Superior temporal gyrus (tissue), 1 donor: Measurements from ENCODE around the gene ARIH1.
"Not testable (repeated sequence)": the region's sequence is repeated elsewhere in the genome, so short reads cannot be mapped to it uniquely, and the experiment has no call there.

ENCODE experiments used
- DNase-seq: peaks from one replicate; pipeline ENCODE4 v3.0.0-alpha.2; 2016; ENCODE audit errors: extremely low spot score

Gene ARIH1, protein sequence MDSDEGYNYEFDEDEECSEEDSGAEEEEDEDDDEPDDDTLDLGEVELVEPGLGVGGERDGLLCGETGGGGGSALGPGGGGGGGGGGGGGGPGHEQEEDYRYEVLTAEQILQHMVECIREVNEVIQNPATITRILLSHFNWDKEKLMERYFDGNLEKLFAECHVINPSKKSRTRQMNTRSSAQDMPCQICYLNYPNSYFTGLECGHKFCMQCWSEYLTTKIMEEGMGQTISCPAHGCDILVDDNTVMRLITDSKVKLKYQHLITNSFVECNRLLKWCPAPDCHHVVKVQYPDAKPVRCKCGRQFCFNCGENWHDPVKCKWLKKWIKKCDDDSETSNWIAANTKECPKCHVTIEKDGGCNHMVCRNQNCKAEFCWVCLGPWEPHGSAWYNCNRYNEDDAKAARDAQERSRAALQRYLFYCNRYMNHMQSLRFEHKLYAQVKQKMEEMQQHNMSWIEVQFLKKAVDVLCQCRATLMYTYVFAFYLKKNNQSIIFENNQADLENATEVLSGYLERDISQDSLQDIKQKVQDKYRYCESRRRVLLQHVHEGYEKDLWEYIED

DNA sequence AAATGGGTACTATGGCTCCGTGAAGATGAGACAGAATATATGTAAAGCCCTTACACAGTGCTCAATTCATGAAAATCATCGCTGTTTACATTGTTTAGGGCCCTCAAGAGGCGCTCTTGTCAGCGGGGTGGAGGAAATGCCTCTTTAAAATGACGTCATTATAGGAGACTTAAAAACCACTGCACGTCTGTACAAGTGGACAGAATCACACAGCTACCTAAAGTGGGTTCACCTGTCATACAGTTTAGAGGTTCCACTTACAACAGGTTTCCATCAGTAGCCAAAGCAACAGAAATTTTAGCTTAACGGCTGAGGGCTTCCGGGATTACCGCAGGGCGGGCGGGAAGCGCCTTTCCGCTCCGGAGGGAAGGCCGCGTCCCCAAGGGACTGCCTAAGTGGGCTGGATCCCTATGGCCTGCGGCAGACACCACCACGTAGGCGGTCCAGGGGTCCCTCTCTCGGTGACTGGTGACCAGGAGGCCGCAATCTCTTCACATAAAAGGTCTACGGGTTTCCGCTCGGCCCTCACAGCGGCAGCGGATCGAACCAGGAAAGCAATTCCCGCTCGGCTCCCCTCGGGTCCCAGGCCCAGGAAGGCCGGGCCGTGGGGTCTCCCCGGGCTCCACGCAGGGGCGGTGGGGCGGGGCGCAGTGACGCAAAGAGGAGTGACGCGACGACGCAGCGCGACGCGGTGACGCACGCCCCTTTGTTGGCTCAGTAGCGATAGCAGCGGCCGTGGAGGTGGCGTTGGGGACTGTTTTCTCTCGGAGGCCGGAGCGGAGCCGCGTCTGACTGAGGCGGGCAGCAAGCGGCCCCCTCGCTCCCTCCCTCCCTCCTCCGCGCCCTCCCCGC, at the start of gene ARIH1:
Gene ARIH1, plus strand, starts transcription at position 717 of the 852 bp plus-strand sequence. CDS start 310 bp downstream, outside the sequence.
- DNase-seq, result peak; percentile 97

DNA sequence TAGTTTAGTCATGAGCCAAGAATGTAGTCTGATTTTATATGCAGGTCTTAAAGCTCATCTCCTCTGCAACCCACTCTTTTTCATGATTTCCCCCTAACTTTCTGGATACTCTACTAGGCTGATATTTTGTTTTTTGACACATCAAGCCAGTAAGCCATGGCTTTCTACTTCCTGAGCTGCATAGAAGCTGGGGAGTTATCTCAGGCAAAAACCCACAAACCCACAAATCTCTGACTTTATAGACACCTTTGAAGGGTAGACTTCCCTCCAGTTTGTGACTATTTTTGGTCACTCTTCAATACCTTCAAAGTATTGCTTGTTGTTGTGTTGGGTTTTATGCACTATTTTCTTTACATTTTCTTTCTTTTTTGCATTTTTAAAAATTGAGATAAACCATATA, 47.4 kb upstream of the ARIH1 start:
- DNase-seq, result no peak

DNA sequence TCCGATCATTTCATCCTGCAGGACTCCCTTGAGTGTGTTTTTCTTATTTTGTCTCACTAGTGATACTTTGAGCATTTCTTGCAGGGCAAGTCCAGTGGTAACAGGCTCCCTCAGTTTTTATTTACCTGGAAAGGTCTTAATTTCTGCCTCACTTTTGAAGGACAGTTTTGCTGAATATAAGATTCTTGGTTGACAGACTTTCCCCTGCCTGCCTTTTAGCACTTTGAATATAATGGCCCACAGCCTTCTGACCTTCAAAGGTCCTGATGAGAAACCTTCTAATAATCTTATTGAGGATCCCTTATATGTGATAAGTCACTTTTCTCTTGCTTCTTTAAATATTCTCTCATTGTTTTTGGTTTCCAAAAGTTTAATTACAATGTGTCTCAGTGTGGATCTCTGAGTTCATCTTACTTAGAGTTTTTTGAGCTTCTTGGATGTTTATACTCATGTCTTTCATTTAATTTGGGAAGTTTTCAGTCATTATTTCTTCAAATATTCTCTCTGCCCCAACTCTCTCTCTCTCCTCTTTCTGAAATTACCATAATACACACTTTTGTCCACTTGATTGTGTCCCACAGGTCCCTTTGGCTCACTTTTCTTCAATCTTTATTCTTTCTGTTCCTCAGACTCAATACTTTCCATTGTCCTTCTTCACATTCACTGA, 36.3 kb upstream of the ARIH1 start:
- no peak for DNase-seq

DNA sequence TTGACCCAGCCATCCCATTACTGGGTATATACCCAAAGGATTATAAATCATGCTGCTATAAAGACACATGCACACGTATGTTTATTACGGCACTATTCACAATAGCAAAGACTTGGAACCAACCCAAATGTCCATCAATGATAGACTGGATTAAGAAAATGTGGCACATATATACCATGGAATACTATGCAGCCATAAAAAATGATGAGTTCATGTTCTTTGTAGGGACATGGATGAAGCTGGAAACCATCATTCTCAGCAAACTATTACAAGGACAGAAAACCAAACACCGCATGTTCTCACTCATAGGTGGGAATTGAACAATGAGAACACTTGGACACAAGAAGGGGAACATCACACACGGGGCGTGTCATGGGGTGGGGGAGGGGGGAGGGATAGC, 31.3 kb upstream of the ARIH1 start:
- DNase-seq, result not testable (repeated sequence)

DNA sequence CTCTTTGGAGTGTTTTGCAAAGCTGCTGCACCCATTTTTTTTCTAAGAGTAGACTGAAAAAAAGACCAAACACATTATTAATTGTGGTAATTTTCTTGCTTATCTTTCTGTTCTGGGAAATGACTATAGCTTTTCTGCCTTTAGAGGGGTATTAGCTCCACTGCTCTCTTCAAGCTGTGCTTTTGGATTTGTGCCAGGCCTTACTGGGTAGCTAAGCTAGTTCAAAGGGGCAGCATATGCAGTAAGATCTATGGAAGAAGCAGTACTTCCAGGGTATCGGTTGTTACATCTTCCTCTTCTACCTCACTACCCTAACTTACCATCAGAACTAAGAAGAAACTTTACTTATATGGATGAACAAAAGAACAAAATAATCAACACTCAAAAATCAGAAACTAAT, 28.7 kb upstream of the ARIH1 start:
- DNase-seq, result no peak

DNA sequence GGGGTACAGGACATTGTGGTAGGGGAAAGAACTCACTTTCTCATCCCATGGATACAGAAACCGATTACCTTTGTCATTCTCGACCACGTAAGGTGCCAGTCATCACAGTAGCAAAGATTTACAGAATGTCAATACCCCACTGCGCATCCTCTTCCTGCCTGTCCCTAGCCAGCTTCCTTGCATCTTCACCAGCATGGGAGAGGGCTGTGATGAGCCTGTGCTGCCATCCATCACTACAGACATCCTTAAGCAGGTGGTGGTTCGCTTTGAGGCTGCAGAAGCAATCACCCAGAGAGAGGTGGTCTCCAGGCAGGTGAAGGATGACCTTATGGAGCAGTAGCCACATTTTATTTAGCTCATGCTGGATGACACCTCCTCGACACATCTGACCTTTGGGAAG, 23.3 kb upstream of the ARIH1 start:
- no peak for DNase-seq

DNA sequence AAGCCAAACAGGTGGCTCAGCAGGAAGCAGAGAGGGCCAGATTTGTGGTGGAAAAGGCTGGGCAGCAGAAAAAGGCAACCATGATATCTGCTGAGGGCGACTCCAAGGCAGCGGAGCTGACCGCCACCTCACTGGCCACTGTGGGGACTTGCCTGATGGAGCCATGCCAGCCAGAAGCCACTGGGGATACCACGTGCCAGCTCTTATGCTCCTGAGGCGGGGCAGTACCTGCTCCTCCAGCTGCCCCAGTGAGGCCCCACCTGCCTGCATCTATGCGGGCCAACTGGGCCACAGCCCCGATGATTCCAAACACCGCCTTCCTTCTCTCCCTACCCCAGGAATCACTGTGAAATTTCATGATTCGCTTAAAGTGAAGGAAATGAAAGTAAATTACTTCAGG, 22.9 kb upstream of the ARIH1 start:
- DNase-seq, result no peak

DNA sequence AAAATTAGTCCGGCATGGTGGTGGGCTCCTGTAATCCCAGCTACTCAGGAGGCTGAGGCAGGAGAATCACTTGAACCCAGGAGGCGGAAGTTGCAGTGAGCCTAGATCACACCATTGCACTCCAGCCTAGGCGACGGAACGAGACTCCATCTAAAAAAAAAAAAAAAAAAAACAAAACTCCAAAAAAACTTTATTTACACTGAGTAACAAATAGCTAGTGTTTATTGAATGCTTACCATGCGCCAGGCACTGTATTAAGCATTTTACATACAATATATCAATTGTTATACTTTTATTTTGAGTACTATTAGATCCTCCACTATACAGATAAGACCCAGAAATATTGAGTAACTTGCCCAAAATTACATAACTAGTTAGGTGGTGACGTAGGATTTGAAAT, 17.4 kb upstream of the ARIH1 start:
- DNase-seq, result no peak

DNA sequence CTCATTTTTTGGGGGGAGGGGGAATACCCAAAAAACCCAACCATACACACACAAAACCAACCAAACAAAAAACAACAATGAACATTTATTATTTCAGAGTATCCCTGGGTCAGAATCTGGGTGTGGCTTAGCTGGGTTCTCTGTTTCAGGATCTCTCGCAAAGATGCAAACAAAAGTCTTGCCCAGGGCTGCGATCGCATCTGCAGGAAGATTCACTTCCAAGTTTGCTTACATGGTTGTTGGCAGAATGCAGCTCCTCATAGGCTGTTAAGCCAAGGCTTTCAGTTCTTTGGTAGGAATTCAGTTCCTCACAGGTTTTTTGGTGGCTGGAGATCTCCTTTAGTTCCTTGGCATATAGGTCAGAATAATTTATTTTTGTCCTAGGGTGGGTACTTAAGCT, 13.7 kb upstream of the ARIH1 start:
- no peak for DNase-seq

DNA sequence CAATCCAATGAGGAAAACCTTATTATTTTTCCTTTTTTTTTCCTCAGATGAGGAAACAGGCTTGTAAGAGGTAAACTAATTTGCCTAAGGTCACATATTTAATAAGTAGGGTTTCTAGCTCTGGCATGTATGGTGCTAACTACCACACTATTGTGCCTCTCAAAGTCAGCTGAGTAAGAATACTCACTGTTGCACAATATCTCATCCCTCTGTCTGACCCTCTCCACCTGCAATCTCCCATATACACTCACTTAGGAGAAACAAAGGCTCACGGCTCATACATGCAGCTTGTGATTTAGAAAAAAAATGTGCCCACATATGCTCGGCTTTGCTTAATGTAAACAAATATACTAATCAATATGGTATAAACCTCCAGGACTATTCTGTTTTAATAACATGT, 10.4 kb upstream of the ARIH1 start:
- no peak for DNase-seq

DNA sequence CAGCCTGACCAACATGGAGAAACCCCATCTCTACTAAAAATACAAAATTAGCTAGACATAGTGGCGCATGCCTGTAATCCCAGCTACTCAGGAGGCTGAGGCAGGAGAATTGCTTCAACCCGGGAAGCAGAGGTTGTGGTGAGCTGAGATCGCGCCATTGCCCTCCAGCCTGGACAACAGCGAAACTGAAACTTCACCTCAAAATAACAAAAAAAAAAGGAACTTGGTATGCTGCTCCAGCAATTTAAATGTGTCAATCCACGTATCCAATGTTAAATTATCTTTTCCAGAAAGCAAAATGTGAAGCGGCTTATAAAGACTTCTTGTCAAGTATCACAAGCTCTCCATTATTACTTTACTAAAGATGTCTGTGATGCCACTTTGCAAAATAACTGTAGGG, 9.9 kb upstream of the ARIH1 start:
- no peak for DNase-seq

DNA sequence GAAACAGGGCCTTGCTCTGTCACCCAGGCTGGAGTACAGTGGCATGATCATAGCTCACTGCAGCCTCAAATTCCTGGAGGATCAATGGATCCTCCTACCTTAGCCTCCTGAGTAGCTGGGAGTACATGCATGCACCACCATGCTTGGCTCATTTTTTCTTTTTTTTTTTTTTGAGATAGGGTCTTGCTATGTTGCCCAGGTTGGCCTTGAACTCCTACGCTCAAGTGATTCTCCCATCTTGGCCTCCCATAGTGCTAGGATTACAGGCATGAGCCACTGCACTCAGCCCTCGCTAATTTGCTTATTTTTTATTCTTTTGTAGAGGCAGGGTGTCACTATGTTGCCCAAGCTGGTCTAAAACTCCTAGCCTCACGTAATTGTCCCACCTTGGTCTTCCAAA, 6.0 kb upstream of the ARIH1 start:
- DNase-seq, result no peak

DNA sequence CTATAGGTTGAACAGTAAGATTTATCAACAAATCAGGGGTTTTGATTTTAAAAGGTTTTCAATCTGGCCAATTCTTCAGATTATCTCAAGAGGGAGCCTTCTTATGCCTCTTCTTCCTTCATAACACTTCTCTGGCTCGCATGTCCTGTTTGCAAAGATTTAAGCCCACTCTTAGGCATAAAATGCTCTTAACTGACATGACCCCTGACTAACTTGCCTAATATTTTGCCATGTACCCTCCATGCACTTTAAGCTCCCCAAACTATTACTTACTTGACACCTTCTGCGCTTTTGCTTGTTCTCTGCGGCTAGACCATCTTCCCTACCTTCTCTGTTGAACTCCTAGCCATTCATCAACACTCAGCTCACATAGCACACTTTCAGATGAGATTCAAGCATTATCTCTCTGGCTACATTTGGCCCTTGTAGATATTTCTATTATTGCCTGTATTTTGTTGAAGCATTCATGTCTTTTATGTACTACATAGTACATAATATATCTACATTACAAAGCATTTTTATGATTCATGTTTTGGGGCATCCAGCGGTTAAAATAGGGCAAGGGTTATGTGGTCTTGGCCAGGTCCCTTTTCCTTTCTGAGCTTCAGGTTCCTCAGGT, 1.0 kb upstream of the ARIH1 start:
- DNase-seq, result no peak

DNA sequence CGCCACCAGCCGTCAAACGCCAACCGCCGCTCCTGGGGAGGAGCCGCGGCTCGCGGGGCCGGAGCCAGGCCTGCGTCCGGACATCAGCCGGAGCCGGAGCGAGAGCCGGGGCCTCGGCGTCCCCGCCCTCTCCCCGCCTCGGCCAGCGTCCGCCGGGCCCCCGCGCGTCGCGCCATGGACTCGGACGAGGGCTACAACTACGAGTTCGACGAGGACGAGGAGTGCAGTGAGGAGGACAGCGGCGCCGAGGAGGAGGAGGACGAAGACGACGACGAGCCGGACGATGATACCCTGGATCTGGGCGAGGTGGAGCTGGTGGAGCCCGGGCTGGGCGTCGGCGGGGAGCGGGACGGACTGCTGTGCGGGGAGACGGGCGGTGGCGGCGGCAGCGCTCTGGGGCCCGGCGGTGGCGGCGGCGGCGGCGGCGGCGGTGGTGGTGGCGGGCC, 359 bp downstream of the ARIH1 start:
- DNase-seq, result no peak

DNA sequence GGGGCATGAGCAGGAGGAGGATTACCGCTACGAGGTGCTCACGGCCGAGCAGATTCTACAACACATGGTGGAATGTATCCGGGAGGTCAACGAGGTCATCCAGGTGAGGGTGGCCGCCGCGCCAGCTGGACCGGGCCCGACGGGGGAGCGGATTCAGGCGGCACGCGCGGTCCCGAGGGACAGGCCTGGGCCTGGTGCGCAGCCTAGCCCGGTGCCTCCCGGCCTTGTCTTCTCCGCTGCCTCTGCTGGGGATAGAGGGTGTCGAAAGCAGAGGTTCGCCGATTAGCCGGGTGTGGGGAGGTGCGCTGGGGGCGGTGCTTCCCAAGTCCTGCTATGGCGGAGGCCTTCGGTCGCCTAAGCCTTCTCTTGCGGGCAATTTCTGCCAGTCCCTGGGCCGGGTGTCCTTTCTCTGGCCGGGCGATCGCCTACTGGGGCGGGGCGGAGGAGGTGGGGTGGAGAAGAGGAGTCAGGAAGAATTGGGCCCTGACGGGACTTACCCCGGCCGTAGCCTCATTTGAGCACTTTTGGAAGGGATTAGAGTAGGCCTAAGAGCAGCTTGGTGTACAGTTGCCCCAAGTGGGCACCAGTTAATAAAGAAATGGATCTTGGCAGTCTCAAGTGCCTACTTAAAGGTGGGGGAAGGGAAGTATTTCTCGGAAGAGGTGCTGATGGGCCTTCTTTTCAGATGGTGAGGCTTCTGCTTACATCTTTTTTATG, 940 bp downstream of the ARIH1 start:
- peak; percentile 60 for DNase-seq

DNA sequence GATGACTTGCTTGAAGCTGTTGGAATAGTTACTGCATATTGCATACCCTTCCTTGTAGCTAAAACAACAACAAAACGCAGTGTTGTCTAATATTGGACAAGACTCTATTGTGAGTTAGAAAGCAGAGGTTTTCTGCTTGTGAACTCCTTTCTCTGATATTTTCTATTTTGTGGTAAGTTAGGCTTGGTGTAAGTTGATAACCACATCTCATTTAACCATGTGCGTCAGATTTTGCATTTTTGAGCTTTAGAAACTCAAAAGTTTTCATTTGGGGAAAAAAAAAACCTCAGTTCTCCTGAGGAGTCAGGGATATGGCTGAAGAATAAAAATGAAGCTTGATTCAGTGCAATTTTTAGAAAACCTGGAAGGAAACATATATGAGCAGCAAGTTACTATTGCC, 1.5 kb downstream of the ARIH1 start:
- no peak for DNase-seq

DNA sequence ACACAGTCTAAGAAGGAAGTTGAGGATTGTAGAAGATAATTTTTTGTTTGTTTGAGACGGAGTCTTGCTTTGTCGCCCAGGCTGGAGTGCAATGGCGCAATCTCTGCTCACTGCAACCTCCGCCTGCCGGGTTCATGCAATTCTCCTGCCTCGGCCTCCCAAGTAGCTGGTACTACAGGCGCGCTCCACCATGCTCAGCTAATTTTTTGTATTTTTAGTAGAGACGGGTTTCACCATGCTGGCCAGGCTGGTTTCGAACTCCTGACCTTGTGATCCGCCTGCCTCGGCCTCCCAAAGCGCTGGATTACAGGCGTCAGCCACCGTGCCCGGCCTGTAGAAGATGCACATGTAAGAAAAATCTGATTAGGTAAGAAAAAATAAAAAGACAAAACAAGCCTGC, 2.2 kb downstream of the ARIH1 start:
- DNase-seq, result not testable (repeated sequence)

DNA sequence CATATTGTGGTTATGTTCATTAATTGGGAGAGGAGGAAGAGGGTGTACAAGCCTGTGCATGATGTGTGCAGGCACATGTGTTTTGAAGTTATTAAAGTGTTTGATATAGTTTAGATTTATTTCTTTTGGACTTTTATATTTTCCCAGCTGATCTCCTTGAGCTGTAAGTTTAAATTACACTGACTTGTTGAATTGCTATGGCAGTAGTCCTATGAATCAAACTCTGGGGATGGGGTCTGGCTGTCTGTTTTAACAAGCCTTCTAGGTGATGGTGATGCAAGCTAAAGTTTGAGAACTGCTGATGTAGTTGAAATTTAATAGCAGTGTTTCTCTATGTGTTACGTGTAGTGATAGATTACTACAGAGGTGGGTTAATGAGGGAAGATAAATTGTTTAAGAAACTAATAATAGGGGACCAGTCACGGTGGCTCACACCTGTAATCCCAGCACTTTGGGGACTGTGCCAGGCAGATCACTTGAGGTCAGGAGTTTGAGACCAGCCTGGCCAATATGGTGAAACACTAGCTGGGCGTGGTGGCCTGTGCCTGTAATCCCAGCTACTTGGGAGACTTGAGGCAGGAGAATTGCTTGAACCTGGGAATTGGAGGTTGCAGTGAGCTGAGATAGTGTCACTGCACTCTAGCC, 7.0 kb downstream of the ARIH1 start:
- DNase-seq, result no peak

DNA sequence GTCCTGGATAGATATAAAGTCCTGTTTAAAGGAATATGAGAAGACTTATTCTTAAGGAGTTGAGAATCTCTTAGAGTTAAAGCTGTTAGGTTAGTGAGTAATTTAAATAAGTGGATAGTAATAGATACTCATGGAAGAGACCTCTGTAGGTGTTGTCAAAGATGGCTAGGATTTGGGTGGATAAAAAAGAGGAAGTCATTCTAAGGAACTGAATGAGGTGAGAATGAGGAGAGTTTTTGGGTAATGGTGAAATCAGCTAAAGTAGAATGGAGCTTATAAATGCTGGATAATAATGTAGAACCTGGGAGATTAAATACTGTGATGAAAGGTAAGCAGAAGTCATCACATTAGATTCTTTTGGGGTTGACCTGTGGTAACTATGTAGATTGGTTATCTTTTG, 8.1 kb downstream of the ARIH1 start:
- DNase-seq, result no peak

DNA sequence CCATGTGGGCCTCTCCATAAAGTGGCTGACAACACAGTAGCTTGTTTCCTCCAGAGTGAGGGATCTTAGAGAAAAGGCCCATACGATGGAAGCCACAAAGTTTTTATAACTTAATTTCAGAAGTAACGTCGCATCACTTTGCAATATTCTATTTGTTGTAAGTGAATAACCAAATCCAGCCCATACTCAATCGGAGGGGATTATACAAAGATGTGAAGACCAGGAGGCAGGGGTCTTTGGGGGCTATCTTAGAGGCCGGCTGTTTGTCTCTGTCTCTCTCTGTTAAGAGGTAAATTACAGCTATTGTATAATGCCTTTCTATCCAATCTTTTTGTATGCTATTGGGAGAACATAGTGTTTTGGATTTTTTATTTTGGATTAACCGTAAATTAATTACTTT, 9.1 kb downstream of the ARIH1 start:
- no peak for DNase-seq

DNA sequence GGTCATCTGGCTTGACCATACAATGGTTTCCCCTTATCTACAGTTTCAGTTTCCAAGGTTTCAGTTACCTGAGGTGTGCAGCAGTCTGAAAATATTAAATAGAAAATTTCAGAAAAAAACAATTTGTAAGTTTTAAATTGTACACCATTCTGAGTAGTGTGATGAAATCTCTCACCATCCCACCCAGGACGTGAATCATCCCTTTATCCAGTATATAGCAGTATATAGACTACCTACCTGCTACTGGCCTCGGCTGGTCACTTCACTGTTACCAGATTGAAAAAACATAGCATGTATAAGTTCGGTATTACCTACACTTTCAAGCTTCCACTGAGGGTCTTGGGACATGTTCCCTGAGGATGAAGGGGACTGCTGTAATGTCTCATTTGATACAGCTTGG, 12.0 kb downstream of the ARIH1 start:
- no peak for DNase-seq
